Stimulated activated CD4-positive, alpha-beta T cell treated with anti-CD3 and anti-CD28 coated beads, Interleukin-15, amount 100 ng/mL, for 1 hour (primary cell): ENCODE data around the gene OLR1.
"Not testable (repeated sequence)": the region's sequence is repeated elsewhere in the genome, so short reads cannot be mapped to it uniquely, and the experiment has no call there.

Source experiments
- DNase-seq, 2 donors: peaks; one replicate each; pipeline ENCODE4 v3.0.0-alpha.2; 2020; ENCODE audit warnings: low read depth in 1 of 2, low spot score in 1 of 2

OLR1 gene

GRCh38 chr12:10171973-10172728 is at the start of gene OLR1:
TSS of gene OLR1 (minus strand) at chr12:10172132. CDS start at chr12:10172077, 55 bp downstream.
- DNase-seq: no peak

- DNase-seq: no peak
Observed at GRCh38 chr12:10220398-10221077, 48.6 kb upstream of the OLR1 start.

- no peak for DNase-seq
Observed at GRCh38 chr12:10218021-10218420, 46.1 kb upstream of the OLR1 start.

GRCh38 chr12:10215946-10216345 is 44.0 kb upstream of the OLR1 start:
- DNase-seq: not testable (repeated sequence)

- DNase-seq: no peak
Observed at GRCh38 chr12:10215436-10215835, 43.5 kb upstream of the OLR1 start.

- DNase-seq: no peak
Observed at GRCh38 chr12:10214895-10215267, 42.9 kb upstream of the OLR1 start.

- DNase-seq: no peak
Observed at GRCh38 chr12:10214136-10214894, 42.4 kb upstream of the OLR1 start.

GRCh38 chr12:10213168-10214135 is 41.5 kb upstream of the OLR1 start:
- DNase-seq: peak; percentile 36 to 59

GRCh38 chr12:10212739-10213131 is 40.8 kb upstream of the OLR1 start, which contains the start of gene GABARAPL1:
TSS of gene GABARAPL1 (plus strand) at chr12:10212877. CDS start at chr12:10213130, 253 bp downstream.
- DNase-seq: peak; percentile 56 to 67

- DNase-seq: peak; percentile 53 to 78
Observed at GRCh38 chr12:10211940-10212738, 40.2 kb upstream of the OLR1 start.

GRCh38 chr12:10211101-10211939 is 39.4 kb upstream of the OLR1 start:
- no peak for DNase-seq

GRCh38 chr12:10210225-10210624 is 38.3 kb upstream of the OLR1 start:
- no peak for DNase-seq

- DNase-seq: no peak
Observed at GRCh38 chr12:10207136-10207535, 35.2 kb upstream of the OLR1 start.

- no peak for DNase-seq
Observed at GRCh38 chr12:10205220-10205807, 33.4 kb upstream of the OLR1 start.

- DNase-seq: not testable (repeated sequence)
Observed at GRCh38 chr12:10204495-10204894, 32.6 kb upstream of the OLR1 start.

- no peak for DNase-seq
Observed at GRCh38 chr12:10197879-10198278, 25.9 kb upstream of the OLR1 start.

- DNase-seq: no peak
Observed at GRCh38 chr12:10196210-10196609, 24.3 kb upstream of the OLR1 start.

- DNase-seq: no peak
Observed at GRCh38 chr12:10194160-10194670, 22.3 kb upstream of the OLR1 start.
